ENCODE data around the gene SETBP1. TPM values are rescaled to one million over a fixed set of nuclear protein-coding genes. Genes with fewer than 3 reads are reported as not detected.

The SETBP1 gene
- total and polyA plus RNA-seq, 7 experiments from 2014 or later: 0.08 to 12.5 (median 2.5) TPM; not detected in 2

DNA sequence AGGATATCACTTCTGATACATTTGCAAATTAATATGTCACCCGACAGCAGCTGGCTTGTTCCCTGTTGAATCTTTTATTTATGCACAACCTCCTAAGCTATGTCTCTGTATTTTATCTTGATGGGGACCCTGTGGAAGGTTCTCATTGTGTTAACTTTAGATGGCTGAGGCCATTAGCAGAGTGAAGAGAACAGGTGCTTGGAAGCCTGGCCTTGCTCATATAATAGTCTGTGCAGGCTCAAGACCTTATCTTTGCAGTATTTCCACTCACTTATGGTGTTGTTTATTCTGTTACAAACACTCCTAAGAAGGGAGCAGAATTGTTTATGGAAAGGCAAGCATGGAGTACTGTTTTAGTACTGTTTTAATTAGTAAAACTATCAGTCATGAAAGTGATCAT lies 107.6 kb downstream of the SETBP1 start:
- H3K36me3 ChIP-seq (ENCODE audit: control insufficient read depth in 2 of 3, insufficient read depth in 3 of 3, low read length in 3 of 3): no peaks in the 10 kb centered on the region
- no peak overlapping the region for H3K4me3 ChIP-seq (ENCODE audit: low read length)
- no peaks in the 10 kb centered on the region for H3K27me3 ChIP-seq (ENCODE audit: control insufficient read depth in 2 of 2, insufficient read depth in 2 of 2, low read length in 2 of 2)
- Mint-ChIP-seq H3K9me3 (no peaks in the 10 kb centered on the region), H3K27me3 (peaks cover 0 to 23% (median 0%) of the 10 kb centered on the region in 5 donors), H3K36me3 (no peaks in the 10 kb centered on the region), H3K4me3 (no peak overlapping the region), H3K4me1 (peaks cover 0 to 3% (median 0%) of the 10 kb centered on the region in 7 donors), H3K27ac (no peak overlapping the region)
- DNase-seq: no peak
- no peak overlapping the region for H3K27ac ChIP-seq (ENCODE audit: low read depth, low read length)
- ChIA-PET POLR2A (no interaction called here), CTCF (no interaction called here)
- no peaks in the 10 kb centered on the region for H3K4me1 ChIP-seq (ENCODE audit: control insufficient read depth in 2 of 2, insufficient read depth in 2 of 2, low read length in 2 of 2)
- no peaks in the 10 kb centered on the region for H3K9me3 ChIP-seq (ENCODE audit: control insufficient read depth in 2 of 3, low read length in 3 of 3)
- intact Hi-C loops (cut with micrococcal nuclease): no loop called here
- no peak for ATAC-seq

- Histone ChIP-seq H3K27me3 (ENCODE audit: control insufficient read depth in 2 of 2, insufficient read depth in 2 of 2, low read length in 2 of 2) (no peaks in the 10 kb centered on the region), H3K4me3 (ENCODE audit: low read length) (no peak overlapping the region), H3K9me3 (ENCODE audit: control insufficient read depth in 2 of 3, low read length in 3 of 3) (no peaks in the 10 kb centered on the region), H3K4me1 (ENCODE audit: control insufficient read depth in 2 of 2, insufficient read depth in 2 of 2, low read length in 2 of 2) (no peaks in the 10 kb centered on the region), H3K27ac (ENCODE audit: low read depth, low read length) (no peak overlapping the region), H3K36me3 (ENCODE audit: control insufficient read depth in 2 of 3, insufficient read depth in 3 of 3, low read length in 3 of 3) (no peaks in the 10 kb centered on the region)
- Mint-ChIP-seq H3K4me1 (peaks cover 0 to 3% (median 0%) of the 10 kb centered on the region in 7 donors), H3K27me3 (peaks cover 0 to 26% (median 0%) of the 10 kb centered on the region in 5 donors), H3K27ac (no peak overlapping the region), H3K9me3 (no peaks in the 10 kb centered on the region), H3K4me3 (no peak overlapping the region), H3K36me3 (no peaks in the 10 kb centered on the region)
- POLR2A ChIA-PET: no interaction called here
- intact Hi-C loops (cut with micrococcal nuclease): no loop called here
- CTCF ChIA-PET: no interaction called here
- no peak for DNase-seq
- ATAC-seq: no peak
Measured at GRCh38 chr18:44789710-44790109, 109.0 kb downstream of the SETBP1 start.

GRCh38 chr18:44790860-44791259 lies 110.2 kb downstream of the SETBP1 start:
- Mint-ChIP-seq H3K27me3 (peaks cover 0 to 26% (median 0%) of the 10 kb centered on the region in 5 donors), H3K4me1 (peaks cover 0 to 3% (median 0%) of the 10 kb centered on the region in 7 donors), H3K36me3 (no peaks in the 10 kb centered on the region), H3K4me3 (no peak overlapping the region), H3K27ac (no peak overlapping the region), H3K9me3 (no peaks in the 10 kb centered on the region)
- H3K4me3 ChIP-seq (ENCODE audit: low read length): no peak overlapping the region
- no peaks in the 10 kb centered on the region for H3K4me1 ChIP-seq (ENCODE audit: control insufficient read depth in 2 of 2, insufficient read depth in 2 of 2, low read length in 2 of 2)
- intact Hi-C loops (cut with micrococcal nuclease): no loop called here
- no peak overlapping the region for H3K27ac ChIP-seq (ENCODE audit: low read depth, low read length)
- ATAC-seq (no peak), DNase-seq (no peak)
- ChIA-PET CTCF (no interaction called here), POLR2A (no interaction called here)
- no peaks in the 10 kb centered on the region for H3K27me3 ChIP-seq (ENCODE audit: control insufficient read depth in 2 of 2, insufficient read depth in 2 of 2, low read length in 2 of 2)
- no peaks in the 10 kb centered on the region for H3K9me3 ChIP-seq (ENCODE audit: control insufficient read depth in 2 of 3, low read length in 3 of 3)
- H3K36me3 ChIP-seq (ENCODE audit: control insufficient read depth in 2 of 3, insufficient read depth in 3 of 3, low read length in 3 of 3): no peaks in the 10 kb centered on the region

- CTCF ChIA-PET: no interaction called here
- no peaks in the 10 kb centered on the region for H3K27me3 ChIP-seq (ENCODE audit: control insufficient read depth in 2 of 2, insufficient read depth in 2 of 2, low read length in 2 of 2)
- Mint-ChIP-seq H3K36me3 (no peaks in the 10 kb centered on the region), H3K4me1 (peaks cover 0 to 3% (median 0%) of the 10 kb centered on the region in 7 donors), H3K4me3 (no peak overlapping the region), H3K27ac (no peak overlapping the region), H3K9me3 (no peaks in the 10 kb centered on the region), H3K27me3 (peaks cover 0 to 26% (median 0%) of the 10 kb centered on the region in 5 donors)
- H3K27ac ChIP-seq (ENCODE audit: low read depth, low read length): no peak overlapping the region
- POLR2A ChIA-PET: no interaction called here
- intact Hi-C loops (cut with micrococcal nuclease): no loop called here
- H3K9me3 ChIP-seq (ENCODE audit: control insufficient read depth in 2 of 3, low read length in 3 of 3): no peaks in the 10 kb centered on the region
- ATAC-seq: no peak
- H3K4me3 ChIP-seq (ENCODE audit: low read length): no peak overlapping the region
- no peaks in the 10 kb centered on the region for H3K4me1 ChIP-seq (ENCODE audit: control insufficient read depth in 2 of 2, insufficient read depth in 2 of 2, low read length in 2 of 2)
- no peak for DNase-seq
- no peaks in the 10 kb centered on the region for H3K36me3 ChIP-seq (ENCODE audit: control insufficient read depth in 2 of 3, insufficient read depth in 3 of 3, low read length in 3 of 3)
Measured at GRCh38 chr18:44791520-44791919, 110.8 kb downstream of the SETBP1 start.

DNA sequence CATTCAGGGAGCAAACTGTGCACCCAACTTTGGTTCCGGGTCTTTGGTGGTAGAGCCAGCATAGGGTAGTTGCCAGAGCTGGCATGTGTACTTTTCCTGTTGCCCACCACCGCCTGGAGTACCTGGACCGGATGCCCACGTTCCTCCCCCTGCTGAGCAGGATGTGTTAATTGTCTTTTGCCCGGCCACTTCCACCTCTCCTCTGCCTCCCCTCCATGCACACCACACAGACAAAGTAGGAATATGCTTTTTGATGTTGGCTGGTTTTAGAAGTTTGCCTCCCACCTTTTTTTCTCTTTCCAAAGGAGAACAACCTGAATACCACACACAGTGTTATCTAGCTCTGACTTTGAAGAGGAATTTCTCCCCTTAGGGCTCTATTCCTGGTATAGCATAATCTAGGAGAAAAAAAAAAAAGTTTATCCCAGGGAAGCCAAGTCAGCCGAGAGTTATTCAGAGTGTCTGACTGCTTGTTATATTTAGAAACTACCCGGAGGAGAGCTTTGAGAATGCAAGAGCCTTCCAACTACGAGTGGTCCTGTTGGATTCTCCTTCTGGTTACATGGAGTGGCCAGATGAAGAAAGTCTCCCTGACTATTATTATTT lies 111.9 kb downstream of the SETBP1 start:
- ChIA-PET POLR2A (no interaction called here), CTCF (no interaction called here)
- Mint-ChIP-seq H3K9me3 (no peaks in the 10 kb centered on the region), H3K27me3 (peaks cover 0 to 24% (median 0%) of the 10 kb centered on the region in 5 donors), H3K4me1 (no peaks in the 10 kb centered on the region), H3K27ac (no peak overlapping the region), H3K36me3 (no peaks in the 10 kb centered on the region), H3K4me3 (no peak overlapping the region)
- intact Hi-C loops (cut with micrococcal nuclease): no loop called here
- no peak for DNase-seq
- Histone ChIP-seq H3K9me3 (ENCODE audit: control insufficient read depth in 2 of 3, low read length in 3 of 3) (no peaks in the 10 kb centered on the region), H3K4me3 (ENCODE audit: low read length) (no peak overlapping the region), H3K27ac (ENCODE audit: low read depth, low read length) (no peak overlapping the region), H3K36me3 (ENCODE audit: control insufficient read depth in 2 of 3, insufficient read depth in 3 of 3, low read length in 3 of 3) (no peaks in the 10 kb centered on the region), H3K27me3 (ENCODE audit: control insufficient read depth in 2 of 2, insufficient read depth in 2 of 2, low read length in 2 of 2) (no peaks in the 10 kb centered on the region), H3K4me1 (ENCODE audit: control insufficient read depth in 2 of 2, insufficient read depth in 2 of 2, low read length in 2 of 2) (no peaks in the 10 kb centered on the region)
- no peak for ATAC-seq

- H3K27ac Mint-ChIP-seq: no peak overlapping the region
- Histone ChIP-seq H3K27ac (ENCODE audit: low read depth, low read length) (no peak overlapping the region), H3K4me1 (ENCODE audit: control insufficient read depth in 2 of 2, insufficient read depth in 2 of 2, low read length in 2 of 2) (no peaks in the 10 kb centered on the region), H3K27me3 (ENCODE audit: control insufficient read depth in 2 of 2, insufficient read depth in 2 of 2, low read length in 2 of 2) (no peaks in the 10 kb centered on the region), H3K4me3 (ENCODE audit: low read length) (no peak overlapping the region), H3K36me3 (ENCODE audit: control insufficient read depth in 2 of 3, insufficient read depth in 3 of 3, low read length in 3 of 3) (no peaks in the 10 kb centered on the region), H3K9me3 (ENCODE audit: control insufficient read depth in 2 of 3, low read length in 3 of 3) (no peaks in the 10 kb centered on the region)
- no peaks in the 10 kb centered on the region for H3K36me3 Mint-ChIP-seq
- DNase-seq: no peak
- H3K27me3 Mint-ChIP-seq: peaks cover 0 to 24% (median 0%) of the 10 kb centered on the region in 5 donors
- H3K9me3 Mint-ChIP-seq: peaks cover 0 to 3% (median 0%) of the 10 kb centered on the region in 11 donors
- POLR2A ChIA-PET: no interaction called here
- intact Hi-C loops (cut with micrococcal nuclease): no loop called here
- ATAC-seq: no peak
- no peak overlapping the region for H3K4me3 Mint-ChIP-seq
- peaks cover 0 to 2% (median 0%) of the 10 kb centered on the region in 7 donors for H3K4me1 Mint-ChIP-seq
- CTCF ChIA-PET: no interaction called here
Measured at GRCh38 chr18:44793194-44793593, 112.5 kb downstream of the SETBP1 start.

DNA sequence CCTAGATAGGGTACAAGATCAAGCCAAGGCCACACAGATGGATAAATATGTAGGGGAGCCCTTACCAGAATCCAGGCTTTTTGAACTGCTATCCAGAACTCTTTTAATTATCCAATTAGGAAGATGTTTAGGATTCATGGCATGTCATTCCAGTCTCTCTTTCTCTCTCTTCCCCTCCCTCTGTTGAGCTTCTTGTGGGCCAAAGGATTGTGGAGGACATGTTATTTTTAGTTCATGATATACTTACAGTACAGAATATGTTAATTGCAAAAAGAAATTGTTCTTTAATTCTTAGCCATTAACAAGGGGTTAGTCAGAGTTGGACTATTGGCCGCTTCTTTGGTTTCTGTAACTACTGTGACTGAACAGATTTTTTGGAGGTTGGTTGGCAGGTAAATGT lies 113.0 kb downstream of the SETBP1 start:
- no peak overlapping the region for H3K27ac Mint-ChIP-seq
- H3K9me3 Mint-ChIP-seq: peaks cover 0 to 3% (median 0%) of the 10 kb centered on the region in 11 donors
- H3K4me3 ChIP-seq (ENCODE audit: low read length): no peak overlapping the region
- no peaks in the 10 kb centered on the region for H3K36me3 ChIP-seq (ENCODE audit: control insufficient read depth in 2 of 3, insufficient read depth in 3 of 3, low read length in 3 of 3)
- peaks cover 0 to 24% (median 0%) of the 10 kb centered on the region in 5 donors for H3K27me3 Mint-ChIP-seq
- H3K27ac ChIP-seq (ENCODE audit: low read depth, low read length): no peak overlapping the region
- no peaks in the 10 kb centered on the region for H3K27me3 ChIP-seq (ENCODE audit: control insufficient read depth in 2 of 2, insufficient read depth in 2 of 2, low read length in 2 of 2)
- intact Hi-C loops (cut with micrococcal nuclease): no loop called here
- ChIA-PET CTCF (no interaction called here), POLR2A (no interaction called here)
- ATAC-seq (no peak), DNase-seq (no peak)
- no peaks in the 10 kb centered on the region for H3K9me3 ChIP-seq (ENCODE audit: control insufficient read depth in 2 of 3, low read length in 3 of 3)
- no peak overlapping the region for H3K4me3 Mint-ChIP-seq
- H3K36me3 Mint-ChIP-seq: no peaks in the 10 kb centered on the region
- peaks cover 0 to 4% (median 0%) of the 10 kb centered on the region in 7 donors for H3K4me1 Mint-ChIP-seq
- no peaks in the 10 kb centered on the region for H3K4me1 ChIP-seq (ENCODE audit: control insufficient read depth in 2 of 2, insufficient read depth in 2 of 2, low read length in 2 of 2)
